22Rv1 (cell line): ENCODE data around the gene ZNF319.
"Not testable (repeated sequence)": the region's sequence is repeated elsewhere in the genome, so short reads cannot be mapped to it uniquely, and the experiment has no call there.

Experiments
- ZFX ChIP-seq: fragments of 450-650 bp; IDR thresholded peaks from 2 replicates; pipeline ENCODE4 v1.6.1; 2017; ENCODE audit warnings: antibody characterized with exemption, borderline replicate concordance
- TF ChIP-seq, protein P1 (sequence below): fragments of 450-650 bp; IDR thresholded peaks from 2 replicates; pipeline ENCODE4 v1.5.1; 2017; ENCODE audit warnings: mild to moderate bottlenecking

DNA sequence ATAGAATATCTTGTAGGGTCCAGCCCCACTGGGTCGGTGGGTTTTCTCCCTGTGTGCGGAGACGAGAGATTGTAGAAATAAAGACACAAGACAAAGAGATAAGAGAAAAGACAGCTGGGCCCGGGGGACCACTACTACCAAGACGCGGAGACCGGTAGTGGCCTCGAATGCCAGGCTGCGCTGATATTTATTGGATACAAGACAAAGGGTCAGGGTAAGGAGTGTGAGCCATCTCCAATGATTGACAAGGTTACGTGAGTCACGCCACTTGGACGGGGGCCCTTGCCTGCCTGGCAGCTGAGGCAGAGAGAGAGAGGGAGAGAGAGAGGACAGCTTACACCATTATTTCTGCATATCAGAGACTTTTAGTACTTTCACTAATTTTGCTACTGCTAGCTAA is 4.3 kb upstream of the ZNF319 start:
- TF ChIP-seq, protein P1, sequence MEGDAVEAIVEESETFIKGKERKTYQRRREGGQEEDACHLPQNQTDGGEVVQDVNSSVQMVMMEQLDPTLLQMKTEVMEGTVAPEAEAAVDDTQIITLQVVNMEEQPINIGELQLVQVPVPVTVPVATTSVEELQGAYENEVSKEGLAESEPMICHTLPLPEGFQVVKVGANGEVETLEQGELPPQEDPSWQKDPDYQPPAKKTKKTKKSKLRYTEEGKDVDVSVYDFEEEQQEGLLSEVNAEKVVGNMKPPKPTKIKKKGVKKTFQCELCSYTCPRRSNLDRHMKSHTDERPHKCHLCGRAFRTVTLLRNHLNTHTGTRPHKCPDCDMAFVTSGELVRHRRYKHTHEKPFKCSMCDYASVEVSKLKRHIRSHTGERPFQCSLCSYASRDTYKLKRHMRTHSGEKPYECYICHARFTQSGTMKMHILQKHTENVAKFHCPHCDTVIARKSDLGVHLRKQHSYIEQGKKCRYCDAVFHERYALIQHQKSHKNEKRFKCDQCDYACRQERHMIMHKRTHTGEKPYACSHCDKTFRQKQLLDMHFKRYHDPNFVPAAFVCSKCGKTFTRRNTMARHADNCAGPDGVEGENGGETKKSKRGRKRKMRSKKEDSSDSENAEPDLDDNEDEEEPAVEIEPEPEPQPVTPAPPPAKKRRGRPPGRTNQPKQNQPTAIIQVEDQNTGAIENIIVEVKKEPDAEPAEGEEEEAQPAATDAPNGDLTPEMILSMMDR: not testable (repeated sequence)
- not testable (repeated sequence) for TF ChIP-seq ZFX
